VCaP (cell line): ENCODE data around the gene SUCLG2.
"Not testable (repeated sequence)": the region's sequence is repeated elsewhere in the genome, so short reads cannot be mapped to it uniquely, and the experiment has no call there.

Experiments used
- H3K27ac ChIP-seq: fragments of 450-650 bp; 2 replicates; pipeline ENCODE4 v1.5.1; 2017
- TF ChIP-seq, protein P1 (sequence below): fragments of 450-650 bp; conservative IDR thresholded peaks from 2 replicates; pipeline ENCODE4 v1.5.1; 2017; ENCODE audit warnings: mild to moderate bottlenecking, moderate library complexity

SUCLG2 gene

DNA sequence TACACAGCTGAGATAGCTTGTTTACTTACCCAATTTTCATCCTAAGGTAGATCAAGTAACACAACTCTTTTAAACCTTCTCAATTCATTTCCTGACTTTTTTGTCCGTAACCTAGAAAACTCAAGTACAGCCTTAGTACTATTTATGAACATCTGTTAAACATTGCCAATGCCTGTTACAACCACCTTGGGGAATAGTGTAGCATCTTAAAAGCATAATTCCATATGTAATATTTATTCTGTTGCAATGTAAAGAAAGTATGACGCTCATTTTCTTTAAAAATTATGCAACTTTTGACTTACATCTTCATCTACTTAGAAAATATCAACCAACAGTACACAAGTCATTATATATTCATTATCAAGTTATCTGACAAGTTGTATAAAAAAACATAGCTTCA is 54.6 kb downstream of the SUCLG2 start:
- no peak overlapping the region for H3K27ac ChIP-seq
- TF ChIP-seq, protein P1, sequence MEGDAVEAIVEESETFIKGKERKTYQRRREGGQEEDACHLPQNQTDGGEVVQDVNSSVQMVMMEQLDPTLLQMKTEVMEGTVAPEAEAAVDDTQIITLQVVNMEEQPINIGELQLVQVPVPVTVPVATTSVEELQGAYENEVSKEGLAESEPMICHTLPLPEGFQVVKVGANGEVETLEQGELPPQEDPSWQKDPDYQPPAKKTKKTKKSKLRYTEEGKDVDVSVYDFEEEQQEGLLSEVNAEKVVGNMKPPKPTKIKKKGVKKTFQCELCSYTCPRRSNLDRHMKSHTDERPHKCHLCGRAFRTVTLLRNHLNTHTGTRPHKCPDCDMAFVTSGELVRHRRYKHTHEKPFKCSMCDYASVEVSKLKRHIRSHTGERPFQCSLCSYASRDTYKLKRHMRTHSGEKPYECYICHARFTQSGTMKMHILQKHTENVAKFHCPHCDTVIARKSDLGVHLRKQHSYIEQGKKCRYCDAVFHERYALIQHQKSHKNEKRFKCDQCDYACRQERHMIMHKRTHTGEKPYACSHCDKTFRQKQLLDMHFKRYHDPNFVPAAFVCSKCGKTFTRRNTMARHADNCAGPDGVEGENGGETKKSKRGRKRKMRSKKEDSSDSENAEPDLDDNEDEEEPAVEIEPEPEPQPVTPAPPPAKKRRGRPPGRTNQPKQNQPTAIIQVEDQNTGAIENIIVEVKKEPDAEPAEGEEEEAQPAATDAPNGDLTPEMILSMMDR, result no peak

DNA sequence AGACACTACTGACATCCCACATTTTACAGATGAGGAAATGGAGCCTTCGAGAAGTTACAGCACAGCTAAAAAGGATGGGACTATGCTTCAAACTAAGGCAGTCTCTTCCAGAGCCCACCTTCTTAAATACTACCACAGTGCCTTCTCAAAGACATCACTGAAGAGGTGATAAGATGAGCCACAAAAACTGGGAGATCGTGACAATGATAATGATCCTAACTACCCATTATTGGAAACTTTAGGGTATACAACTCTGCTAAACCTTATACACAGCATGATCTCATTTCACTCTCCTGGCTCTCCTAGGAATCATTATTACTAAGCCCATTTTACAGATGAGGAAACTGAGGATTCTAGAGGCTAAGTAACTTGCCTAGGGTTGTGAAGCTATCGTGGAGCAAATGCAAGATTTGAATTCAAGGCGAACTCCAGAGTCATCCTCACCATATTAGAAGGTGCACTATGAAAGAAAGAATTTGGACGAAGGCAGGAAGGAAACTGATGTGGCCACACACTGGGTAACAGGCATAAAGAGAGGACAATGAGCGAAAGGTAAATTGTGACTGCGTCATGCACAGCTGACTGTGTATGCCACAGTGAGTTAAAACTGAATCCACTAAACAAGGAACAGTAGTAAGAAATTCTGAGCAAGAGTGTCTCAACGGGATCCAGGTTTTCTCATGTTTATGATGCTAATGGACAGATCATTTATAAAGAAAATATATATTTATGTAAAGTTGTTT is 55.4 kb downstream of the SUCLG2 start:
- TF ChIP-seq, protein P1, result no peak

DNA sequence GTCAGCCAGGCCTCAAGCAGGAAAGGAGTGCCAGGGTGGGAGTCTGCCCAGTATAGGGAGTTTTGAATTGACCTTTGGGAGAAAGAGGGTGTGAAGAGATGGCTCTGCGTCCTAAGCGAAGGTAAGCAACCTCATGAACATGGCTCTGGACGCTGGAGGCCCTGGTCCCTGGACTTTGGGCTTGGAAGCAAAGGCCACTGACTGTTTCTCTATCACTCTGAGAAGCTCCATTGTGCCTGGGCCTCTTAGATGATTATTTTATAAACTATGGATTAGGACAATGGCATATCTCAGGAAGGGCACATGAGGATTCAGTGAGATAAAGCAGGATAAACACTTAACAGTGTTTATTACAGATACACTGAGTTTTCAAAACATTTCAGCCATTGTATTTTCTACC is 59.0 kb downstream of the SUCLG2 start:
- no peak overlapping the region for H3K27ac ChIP-seq
- TF ChIP-seq, protein P1, result no peak

More for the DNA sequence above, 55.4 kb downstream of the SUCLG2 start:
- no peak overlapping the region for H3K27ac ChIP-seq

DNA sequence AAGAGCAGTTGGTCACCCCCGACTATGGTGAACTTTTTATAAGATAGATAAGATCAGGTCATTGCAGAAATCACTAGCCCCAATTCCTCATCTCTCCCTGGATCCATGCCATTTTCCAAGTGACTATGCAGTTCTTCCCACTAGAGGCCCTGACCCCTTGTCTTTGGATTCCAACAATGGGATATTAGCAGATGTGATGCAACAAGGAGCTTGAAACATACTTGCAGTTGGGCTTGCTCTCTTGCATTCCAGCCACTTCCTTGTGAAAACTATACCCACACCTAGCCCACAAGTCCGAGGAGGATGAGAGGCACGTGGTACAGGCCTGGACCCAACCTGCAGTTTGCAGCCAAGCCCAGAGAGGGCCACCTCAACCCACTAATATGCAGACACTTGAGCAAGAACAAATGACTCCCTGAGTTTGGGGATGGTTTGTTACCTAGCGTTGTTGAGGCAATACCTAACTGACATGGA is 60.6 kb downstream of the SUCLG2 start:
- H3K27ac ChIP-seq, result no peak overlapping the region
- TF ChIP-seq, protein P1, result no peak

DNA sequence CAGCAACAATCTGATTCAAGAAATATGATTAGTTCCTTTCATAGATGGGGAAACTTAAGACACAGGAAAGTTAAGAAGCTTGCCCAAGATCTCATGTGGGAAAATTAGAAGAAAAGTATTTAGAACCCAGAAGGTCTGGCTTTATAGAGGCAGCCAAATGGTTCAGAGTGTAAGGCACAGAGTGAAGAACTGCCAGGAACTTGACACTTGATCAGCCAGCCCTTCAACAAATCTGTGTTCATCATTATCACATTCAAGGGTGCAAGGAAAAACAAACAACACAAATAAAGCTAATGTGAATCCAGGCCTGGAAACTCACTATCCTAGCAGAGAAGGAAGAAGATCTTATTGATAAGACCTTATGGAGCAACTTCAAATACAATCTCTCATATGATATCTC is 62.4 kb downstream of the SUCLG2 start:
- H3K27ac ChIP-seq, result no peak overlapping the region
- TF ChIP-seq, protein P1, result no peak

DNA sequence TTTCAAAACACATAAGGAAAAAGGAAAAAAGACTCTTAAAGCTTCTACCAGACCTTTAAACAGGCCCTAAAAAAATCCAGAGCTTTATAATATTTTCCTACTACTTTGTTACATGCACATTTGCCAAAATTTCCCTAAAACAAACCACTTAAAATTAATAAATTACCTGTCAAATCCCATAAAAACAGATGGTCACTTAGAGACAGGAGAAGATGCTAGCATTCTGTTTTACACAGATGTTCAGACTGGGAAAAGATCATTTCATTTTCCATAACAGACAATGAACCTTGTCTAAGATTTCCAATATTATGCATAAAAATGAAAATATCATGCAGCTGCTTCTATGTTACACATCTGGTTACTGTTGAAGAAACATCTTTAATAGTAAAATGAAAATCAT is 66.6 kb downstream of the SUCLG2 start:
- TF ChIP-seq, protein P1, result no peak
- no peak overlapping the region for H3K27ac ChIP-seq

DNA sequence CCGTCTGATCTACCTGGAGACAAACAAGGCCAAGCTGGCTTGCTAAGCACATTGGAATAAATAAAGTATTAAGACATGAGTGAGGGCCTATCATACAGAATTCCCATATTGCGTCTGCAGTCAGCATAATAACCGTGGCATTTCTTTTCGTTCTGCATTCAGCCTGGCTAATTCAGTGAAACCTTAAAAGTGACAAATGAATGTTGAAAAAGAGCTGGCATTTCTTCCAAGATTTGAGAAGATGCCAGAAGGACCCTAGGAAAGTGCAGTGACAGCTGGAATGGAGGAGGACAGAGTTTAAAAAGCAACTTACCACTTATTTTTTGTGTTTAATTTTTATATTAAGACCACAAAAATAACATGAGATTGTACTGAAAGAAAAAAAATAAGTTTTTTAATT is 67.1 kb downstream of the SUCLG2 start:
- no peak overlapping the region for H3K27ac ChIP-seq
- TF ChIP-seq, protein P1, result no peak

DNA sequence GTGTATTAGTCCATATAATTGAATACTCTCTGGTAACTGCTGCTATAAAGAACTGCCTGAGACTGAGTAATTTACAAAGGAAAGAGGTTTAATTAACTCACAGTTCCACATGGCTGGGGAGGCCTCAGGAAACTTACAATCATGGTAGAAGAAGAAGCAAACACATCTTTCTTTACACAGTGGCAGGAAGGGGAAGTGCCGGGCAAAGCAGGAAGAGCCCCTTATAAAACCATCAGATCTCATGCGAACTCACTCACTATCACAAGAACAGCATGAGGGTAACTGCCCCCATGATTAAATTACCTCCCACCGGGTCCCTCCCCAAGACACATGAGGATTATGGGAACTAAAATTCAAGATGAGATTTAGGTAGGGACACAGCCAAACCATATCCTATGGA is 69.8 kb downstream of the SUCLG2 start:
- not testable (repeated sequence) for H3K27ac ChIP-seq
